Measurements from ENCODE around the gene PGBD5. TPM values are rescaled to one million over a fixed set of nuclear protein-coding genes. Genes with fewer than 3 reads are reported as not detected.

PGBD5 gene
- total RNA-seq, 4 donors from 2014 or later: 0.79 to 2.6 (median 1.1) TPM

- H3K9me3 ChIP-seq: no peaks in the 10 kb centered on the region
- H3K4me1 ChIP-seq: peaks cover 0 to 3% (median 0%) of the 10 kb centered on the region in 4 donors
- no peak overlapping the region for H3K27ac ChIP-seq
- H3K27me3 ChIP-seq: no peaks in the 10 kb centered on the region
- WGBS, 2 donors (ENCODE audit: low coverage in 1 of 2): 40 to 90% methylated on average over 1 to 18 of the region's 18 CpGs
- in situ Hi-C loops (cut with MboI; ENCODE audit: low pct_ligation_motif_present in 1 of 4, low pct_unique_long_range_greater_than_20kb in 1 of 4, low sequenced_read_pairs in 3 of 4): loop anchor here in 2 of 4 donors (25.0 kb wide), 1 partner anchor 1060 kb away; the partner anchor contains the start of gene RAB4A (in 2 of the 2)
- intact Hi-C loops (cut with DNase I; ENCODE audit: low total_unique reads): no loop called here
- TF ChIP-seq CTCF (IDR thresholded peaks at IDR 0.05) (no peak), EP300 (IDR thresholded peaks at IDR 0.05; ENCODE audit: low read depth) (no peak), POLR2AphosphoS5 (IDR thresholded peaks at IDR 0.05) (no peak), POLR2A (IDR thresholded peaks at IDR 0.05) (no peak)
- H3K36me3 ChIP-seq: no peaks in the 10 kb centered on the region
- H3K4me3 ChIP-seq: no peak overlapping the region
- no peak for DNase-seq
These were observed 104.3 kb downstream of the PGBD5 start for GRCh38 chr1:230321741-230322420.

- WGBS, 2 donors (ENCODE audit: low coverage in 1 of 2): 92 to 93% methylated on average over 5 to 9 of the region's 9 CpGs
- TF ChIP-seq EP300 (IDR thresholded peaks at IDR 0.05; ENCODE audit: low read depth) (no peak), POLR2AphosphoS5 (IDR thresholded peaks at IDR 0.05) (no peak), POLR2A (IDR thresholded peaks at IDR 0.05) (no peak), CTCF (IDR thresholded peaks at IDR 0.05) (no peak)
- in situ Hi-C loops (cut with MboI; ENCODE audit: low pct_ligation_motif_present in 1 of 4, low pct_unique_long_range_greater_than_20kb in 1 of 4, low sequenced_read_pairs in 3 of 4) (loop anchor here in 2 of 4 donors (25.0 kb wide), 1 partner anchor 1059 kb away; the partner anchor contains the start of gene RAB4A (in 2 of the 2)), intact Hi-C loops (cut with DNase I; ENCODE audit: low total_unique reads) (no loop called here)
- Histone ChIP-seq H3K27ac (no peak overlapping the region), H3K4me3 (no peak overlapping the region), H3K4me1 (peaks cover 0 to 3% (median 0%) of the 10 kb centered on the region in 4 donors), H3K27me3 (no peaks in the 10 kb centered on the region), H3K36me3 (no peaks in the 10 kb centered on the region), H3K9me3 (no peaks in the 10 kb centered on the region)
- no peak for DNase-seq
These were observed 104.8 kb downstream of the PGBD5 start for GRCh38 chr1:230321341-230321740.

GRCh38 chr1:230320804-230321203, 105.3 kb downstream of the PGBD5 start:
- H3K4me1 ChIP-seq: peaks cover 0 to 3% (median 0%) of the 10 kb centered on the region in 4 donors
- no peaks in the 10 kb centered on the region for H3K9me3 ChIP-seq
- DNase-seq: no peak
- no peak overlapping the region for H3K4me3 ChIP-seq
- no peak for TF ChIP-seq POLR2AphosphoS5 (IDR thresholded peaks at IDR 0.05)
- no peak for TF ChIP-seq EP300 (IDR thresholded peaks at IDR 0.05; ENCODE audit: low read depth)
- TF ChIP-seq POLR2A (IDR thresholded peaks at IDR 0.05): no peak
- TF ChIP-seq CTCF (IDR thresholded peaks at IDR 0.05): no peak
- no peak overlapping the region for H3K27ac ChIP-seq
- H3K36me3 ChIP-seq: no peaks in the 10 kb centered on the region
- intact Hi-C loops (cut with DNase I; ENCODE audit: low total_unique reads): no loop called here
- in situ Hi-C loops (cut with MboI; ENCODE audit: low pct_ligation_motif_present in 1 of 4, low pct_unique_long_range_greater_than_20kb in 1 of 4, low sequenced_read_pairs in 3 of 4): loop anchor here in 2 of 4 donors (25.0 kb wide), 1 partner anchor 1059 kb away; the partner anchor contains the start of gene RAB4A (in 2 of the 2)
- 84 to 100% methylated on average over 1 to 4 of the region's 4 CpGs for WGBS, 2 donors (ENCODE audit: low coverage in 1 of 2)
- H3K27me3 ChIP-seq: no peaks in the 10 kb centered on the region

GRCh38 chr1:230319014-230319747, 107.0 kb downstream of the PGBD5 start:
- in situ Hi-C loops (cut with MboI; ENCODE audit: low pct_ligation_motif_present in 1 of 4, low pct_unique_long_range_greater_than_20kb in 1 of 4, low sequenced_read_pairs in 3 of 4) (loop anchor here in 3 of 4 donors (10.0 to 25.0 kb wide), 3 partner anchors 444 to 1057 kb away; partner anchors contain the start of gene RAB4A (in 2 of the 3)), intact Hi-C loops (cut with DNase I; ENCODE audit: low total_unique reads) (loop anchor here (10.0 kb wide), 1 partner anchor 654 kb away; no protein-coding TSS in a partner anchor)
- TF ChIP-seq CTCF (IDR thresholded peaks at IDR 0.05) (no peak), POLR2AphosphoS5 (IDR thresholded peaks at IDR 0.05) (no peak), POLR2A (IDR thresholded peaks at IDR 0.05) (no peak), EP300 (IDR thresholded peaks at IDR 0.05; ENCODE audit: low read depth) (no peak)
- 60 to 92% methylated on average over 1 to 15 of the region's 17 CpGs for WGBS, 2 donors (ENCODE audit: low coverage in 1 of 2)
- peaks cover 0 to 3% (median 0%) of the 10 kb centered on the region in 4 donors for H3K4me1 ChIP-seq
- no peak overlapping the region for H3K4me3 ChIP-seq
- no peak overlapping the region for H3K27ac ChIP-seq
- no peaks in the 10 kb centered on the region for H3K36me3 ChIP-seq
- H3K9me3 ChIP-seq: no peaks in the 10 kb centered on the region
- DNase-seq: no peak
- no peaks in the 10 kb centered on the region for H3K27me3 ChIP-seq

Data from transverse colon (tissue), 4 donors.